OCI-LY1 (cell line): ENCODE data around the gene HLA-DOA.

ENCODE experiments used
- H2AFZ ChIP-seq: fragments of 200-600 bp; sonication (generic), shearing (Covaris generic); 2 replicates; pipeline ENCODE4 v1.6.0; 2014; ENCODE audit warnings: antibody characterized with exemption, mild to moderate bottlenecking, low read length
- H3F3A ChIP-seq: fragments of 200-600 bp; sonication (generic), shearing (Covaris generic); 2 replicates; pipeline ENCODE4 v1.6.0; 2014; ENCODE audit warnings: mild to moderate bottlenecking, antibody characterized with exemption, low read length, moderate library complexity; ENCODE audit not compliant: insufficient read depth
- H3K27ac ChIP-seq: fragments of 200-600 bp; sonication (generic); 2 replicates; pipeline ENCODE4 v1.5.1; 2014; ENCODE audit warnings: low read length, mixed run types, mild to moderate bottlenecking, low read depth; ENCODE audit not compliant: poor library complexity, severe bottlenecking
- H3K27me3 ChIP-seq: fragments of 200-600 bp; sonication (generic); 2 replicates; pipeline ENCODE4 v1.6.0; 2014; ENCODE audit warnings: antibody characterized with exemption, mild to moderate bottlenecking, low read length, moderate library complexity; ENCODE audit not compliant: insufficient read depth
- H3K36me3 ChIP-seq: fragments of 200-600 bp; sonication (generic); 2 replicates; pipeline ENCODE4 v1.6.1; 2014; ENCODE audit warnings: mild to moderate bottlenecking, antibody characterized with exemption, low read length, moderate library complexity, mixed read lengths; ENCODE audit not compliant: insufficient read depth
- H3K4me1 ChIP-seq: fragments of 200-600 bp; sonication (generic); 2 replicates; pipeline ENCODE4 v1.5.1; 2014; ENCODE audit warnings: mild to moderate bottlenecking, low read length, moderate library complexity; ENCODE audit not compliant: insufficient read depth, severe bottlenecking
- H3K4me2 ChIP-seq: fragments of 200-600 bp; sonication (generic), shearing (Covaris generic); 2 replicates; pipeline ENCODE4 v1.6.1; 2014; ENCODE audit warnings: low read length
- H3K4me3 ChIP-seq: fragments of 200-600 bp; sonication (generic); 2 replicates; pipeline ENCODE4 v1.5.1; 2014; ENCODE audit warnings: low read length, low read depth, mild to moderate bottlenecking, mixed read lengths; ENCODE audit not compliant: poor library complexity, severe bottlenecking
- H3K79me2 ChIP-seq: fragments of 200-600 bp; shearing (Covaris generic); 2 replicates; pipeline ENCODE4 v1.6.1; 2016; ENCODE audit warnings: mixed run types, low read length, mixed read lengths; ENCODE audit not compliant: insufficient read depth
- H3K9ac ChIP-seq: fragments of 200-600 bp; sonication (generic), shearing (Covaris generic); 2 replicates; pipeline ENCODE4 v1.6.1; 2014; ENCODE audit warnings: mild to moderate bottlenecking, low read length, mixed read lengths
- H3K9me2 ChIP-seq: fragments of 200-600 bp; sonication (generic), shearing (Covaris generic); 2 replicates; pipeline ENCODE4 v1.6.1; 2014; ENCODE audit warnings: low read depth, mild to moderate bottlenecking, low read length, mixed read lengths
- H3K9me3 ChIP-seq: fragments of 200-600 bp; shearing (Covaris generic); 2 replicates; pipeline ENCODE4 v1.6.1; 2014; ENCODE audit warnings: low read length, mixed read lengths
- H4K20me1 ChIP-seq: fragments of 200-600 bp; sonication (generic), shearing (Covaris generic); 2 replicates; pipeline ENCODE4 v1.6.0; 2016; ENCODE audit warnings: mild to moderate bottlenecking, low read length; ENCODE audit not compliant: insufficient read depth
- EZH2 ChIP-seq: fragments of 200-600 bp; sonication (generic), shearing (Covaris generic); IDR thresholded peaks from 2 replicates; pipeline ENCODE4 v1.8.0; 2017; ENCODE audit warnings: borderline replicate concordance, mixed run types, mild to moderate bottlenecking, antibody characterized with exemption, low read length, moderate library complexity, mixed read lengths
- TF ChIP-seq, protein P1 (sequence below): fragments of 200-600 bp; sonication (generic), shearing (Covaris generic); IDR thresholded peaks from 2 replicates; pipeline ENCODE4 v1.5.1; 2017; ENCODE audit warnings: mild to moderate bottlenecking, antibody characterized with exemption, low read length, moderate library complexity, mixed read lengths

Gene HLA-DOA

DNA sequence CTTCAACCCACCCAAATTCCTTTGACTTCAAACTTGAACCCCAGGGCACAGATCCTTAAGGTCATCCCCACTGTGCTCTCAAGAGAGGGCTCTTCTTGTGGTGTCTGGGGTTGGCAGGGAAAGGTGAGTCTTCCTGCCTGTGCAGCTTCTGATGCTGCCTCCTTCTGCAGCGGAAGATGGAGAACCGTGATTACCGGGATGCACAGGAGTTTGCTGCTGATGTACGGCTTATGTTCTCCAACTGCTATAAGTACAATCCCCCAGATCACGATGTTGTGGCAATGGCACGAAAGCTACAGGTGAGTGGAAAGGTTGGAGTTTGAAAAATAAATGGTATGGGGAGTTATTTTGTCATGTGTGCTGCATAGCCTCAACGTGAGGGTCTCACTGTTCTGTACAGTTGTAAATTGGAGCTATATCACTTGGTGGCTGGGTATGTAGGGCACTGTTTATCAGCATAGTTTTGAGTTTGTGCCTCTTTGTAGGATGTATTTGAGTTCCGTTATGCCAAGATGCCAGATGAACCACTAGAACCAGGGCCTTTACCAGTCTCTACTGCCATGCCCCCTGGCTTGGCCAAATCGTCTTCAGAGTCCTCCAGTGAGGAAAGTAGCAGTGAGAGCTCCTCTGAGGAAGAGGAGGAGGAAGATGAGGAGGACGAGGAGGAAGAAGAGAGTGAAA, 32.0 kb downstream of the HLA-DOA start:
- no peak overlapping the region for H2AFZ ChIP-seq
- TF ChIP-seq, protein P1, sequence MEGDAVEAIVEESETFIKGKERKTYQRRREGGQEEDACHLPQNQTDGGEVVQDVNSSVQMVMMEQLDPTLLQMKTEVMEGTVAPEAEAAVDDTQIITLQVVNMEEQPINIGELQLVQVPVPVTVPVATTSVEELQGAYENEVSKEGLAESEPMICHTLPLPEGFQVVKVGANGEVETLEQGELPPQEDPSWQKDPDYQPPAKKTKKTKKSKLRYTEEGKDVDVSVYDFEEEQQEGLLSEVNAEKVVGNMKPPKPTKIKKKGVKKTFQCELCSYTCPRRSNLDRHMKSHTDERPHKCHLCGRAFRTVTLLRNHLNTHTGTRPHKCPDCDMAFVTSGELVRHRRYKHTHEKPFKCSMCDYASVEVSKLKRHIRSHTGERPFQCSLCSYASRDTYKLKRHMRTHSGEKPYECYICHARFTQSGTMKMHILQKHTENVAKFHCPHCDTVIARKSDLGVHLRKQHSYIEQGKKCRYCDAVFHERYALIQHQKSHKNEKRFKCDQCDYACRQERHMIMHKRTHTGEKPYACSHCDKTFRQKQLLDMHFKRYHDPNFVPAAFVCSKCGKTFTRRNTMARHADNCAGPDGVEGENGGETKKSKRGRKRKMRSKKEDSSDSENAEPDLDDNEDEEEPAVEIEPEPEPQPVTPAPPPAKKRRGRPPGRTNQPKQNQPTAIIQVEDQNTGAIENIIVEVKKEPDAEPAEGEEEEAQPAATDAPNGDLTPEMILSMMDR = no peak
- no peak for TF ChIP-seq EZH2
- no peaks in the 10 kb centered on the region for H3K27me3 ChIP-seq
- no peak overlapping the region for H3K4me2 ChIP-seq
- H3F3A ChIP-seq = peaks cover 33% of the 10 kb centered on the region
- peaks cover 39% of the 10 kb centered on the region for H3K79me2 ChIP-seq
- H4K20me1 ChIP-seq = no peaks in the 10 kb centered on the region; the same call in 1 of the 2 replicates
- H3K9me2 ChIP-seq = no peaks in the 10 kb centered on the region
- no peak overlapping the region for H3K27ac ChIP-seq
- H3K4me3 ChIP-seq = no peak overlapping the region
- H3K36me3 ChIP-seq = peaks cover 100% of the 10 kb centered on the region
- peaks cover 19% of the 10 kb centered on the region for H3K4me1 ChIP-seq
- no peak overlapping the region for H3K9ac ChIP-seq
- no peaks in the 10 kb centered on the region for H3K9me3 ChIP-seq

DNA sequence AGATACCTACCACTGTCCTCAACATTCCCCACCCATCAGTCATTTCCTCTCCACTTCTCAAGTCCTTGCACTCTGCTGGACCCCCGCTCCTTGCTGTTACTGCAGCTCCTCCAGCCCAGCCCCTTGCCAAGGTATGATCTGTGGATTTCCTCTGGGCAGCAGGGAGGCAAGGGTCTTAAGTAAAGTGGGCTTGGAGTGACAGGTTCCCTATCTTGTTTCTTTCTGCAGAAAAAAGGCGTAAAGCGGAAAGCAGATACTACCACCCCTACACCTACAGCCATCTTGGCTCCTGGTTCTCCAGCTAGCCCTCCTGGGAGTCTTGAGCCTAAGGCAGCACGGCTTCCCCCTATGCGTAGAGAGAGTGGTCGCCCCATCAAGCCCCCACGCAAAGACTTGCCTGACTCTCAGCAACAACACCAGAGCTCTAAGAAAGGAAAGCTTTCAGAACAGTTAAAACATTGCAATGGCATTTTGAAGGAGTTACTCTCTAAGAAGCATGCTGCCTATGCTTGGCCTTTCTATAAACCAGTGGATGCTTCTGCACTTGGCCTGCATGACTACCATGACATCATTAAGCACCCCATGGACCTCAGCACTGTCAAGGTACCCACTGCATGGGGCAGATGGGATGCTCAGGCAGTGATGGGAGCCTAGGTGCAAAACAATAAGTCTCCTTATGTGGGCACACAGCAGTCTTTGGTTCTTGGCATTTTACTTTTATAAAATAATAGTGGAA, 32.9 kb downstream of the HLA-DOA start:
- Histone ChIP-seq H3K36me3 (peaks cover 95% of the 10 kb centered on the region), H2AFZ (no peak overlapping the region), H3K9me3 (no peaks in the 10 kb centered on the region), H3K27ac (no peak overlapping the region), H3K27me3 (no peaks in the 10 kb centered on the region), H3F3A (peaks cover 24% of the 10 kb centered on the region), H3K9me2 (no peaks in the 10 kb centered on the region), H3K4me1 (peaks cover 21% of the 10 kb centered on the region), H3K9ac (no peak overlapping the region), H4K20me1 (no peaks in the 10 kb centered on the region; the same call in 1 of the 2 replicates), H3K4me3 (no peak overlapping the region), H3K4me2 (no peak overlapping the region), H3K79me2 (peaks cover 43% of the 10 kb centered on the region)
- TF ChIP-seq EZH2 = no peak
- TF ChIP-seq, protein P1 = no peak

DNA sequence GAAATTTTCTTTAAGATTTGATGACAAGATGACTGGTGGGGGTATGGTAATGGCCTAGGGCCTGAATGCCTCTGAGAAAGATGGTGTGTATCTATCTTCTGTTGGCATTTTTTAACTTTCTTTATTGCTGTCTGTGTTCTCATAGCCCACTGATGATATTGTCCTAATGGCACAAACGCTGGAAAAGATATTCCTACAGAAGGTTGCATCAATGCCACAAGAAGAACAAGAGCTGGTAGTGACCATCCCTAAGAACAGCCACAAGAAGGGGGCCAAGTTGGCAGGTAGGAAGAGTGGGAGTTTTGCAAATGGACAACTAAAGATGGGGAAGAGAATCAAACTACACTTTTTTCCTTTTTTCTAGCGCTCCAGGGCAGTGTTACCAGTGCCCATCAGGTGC, 33.5 kb downstream of the HLA-DOA start:
- Histone ChIP-seq H2AFZ (no peak overlapping the region), H3K9me2 (no peaks in the 10 kb centered on the region), H3K9me3 (no peaks in the 10 kb centered on the region), H3K27me3 (no peaks in the 10 kb centered on the region), H3F3A (peaks cover 22% of the 10 kb centered on the region), H3K79me2 (peaks cover 43% of the 10 kb centered on the region), H3K4me3 (no peak overlapping the region), H3K27ac (no peak overlapping the region), H3K4me1 (peaks cover 26% of the 10 kb centered on the region), H3K4me2 (peak overlapping the region; percentile 77; the same call in 1 of the 2 replicates), H3K36me3 (peaks cover 93% of the 10 kb centered on the region), H4K20me1 (no peaks in the 10 kb centered on the region; the same call in 1 of the 2 replicates), H3K9ac (no peak overlapping the region)
- TF ChIP-seq, protein P1 = no peak
- TF ChIP-seq EZH2 = no peak
